GM12878 (cell line): ENCODE results near the gene NMUR1. TPM values are rescaled to one million over a fixed set of nuclear protein-coding genes. Genes with fewer than 3 reads are reported as not detected.

Experiments
- BCL11A ChIP-seq: IDR thresholded peaks from 2 replicates; pipeline ENCODE4 v1.6.1; 2011; ENCODE audit warnings: low read depth, low read length
- DPF2 ChIP-seq: fragments of 450-650 bp; IDR thresholded peaks from 2 replicates; pipeline ENCODE4 v1.6.1; 2017; ENCODE audit warnings: mild to moderate bottlenecking
- ETV6 ChIP-seq, 2 experiments: fragments of 450-650 bp in 1 of 2; IDR thresholded peaks in 1 of 2; conservative IDR thresholded peaks in 1 of 2; 2 replicates each; pipeline ENCODE4 v1.6.1; 2014; ENCODE audit warnings: antibody characterized with exemption in 1 of 2, borderline replicate concordance in 1 of 2, low read depth in 1 of 2, mild to moderate bottlenecking in 1 of 2, moderate library complexity in 1 of 2
- IKZF2 ChIP-seq, 2 experiments: fragments of 450-650 bp; IDR thresholded peaks; 2 replicates each; pipeline ENCODE4 v1.6.1; 2017; ENCODE audit warnings: mild to moderate bottlenecking in 2 of 2, moderate library complexity in 2 of 2
- NFXL1 ChIP-seq: fragments of 450-650 bp; IDR thresholded peaks from 2 replicates; pipeline ENCODE4 v1.6.1; 2017; ENCODE audit warnings: antibody characterized with exemption, mild to moderate bottlenecking, borderline replicate concordance
- PML ChIP-seq: IDR thresholded peaks from 2 replicates; pipeline ENCODE4 v1.6.1; 2012; ENCODE audit warnings: low read length, inconsistent platforms
- POLR2AphosphoS2 ChIP-seq: IDR thresholded peaks from 2 replicates; pipeline ENCODE4 v1.6.1; 2011; ENCODE audit warnings: low read depth, mild to moderate bottlenecking, low read length, improper control_type of control experiment, moderate library complexity
- RUNX3 ChIP-seq: IDR thresholded peaks from 2 replicates; pipeline ENCODE4 v1.6.1; 2012; ENCODE audit warnings: low read length, inconsistent platforms
- SMARCA5 ChIP-seq: fragments of 450-650 bp; IDR thresholded peaks from 2 replicates; pipeline ENCODE4 v1.6.1; 2017; ENCODE audit warnings: mild to moderate bottlenecking
- STAT1 ChIP-seq: fragments of 450-650 bp; conservative IDR thresholded peaks from 2 replicates; pipeline ENCODE4 v1.6.1; 2014; ENCODE audit warnings: antibody characterized with exemption, mild to moderate bottlenecking
- ZBTB4 ChIP-seq: fragments of 450-650 bp; formaldehyde crosslinking; IDR thresholded peaks from 2 replicates; pipeline ENCODE4 v1.4.0; 2022; ENCODE audit warnings: mild to moderate bottlenecking, moderate library complexity
- ZBTB40 ChIP-seq: fragments of 450-650 bp; IDR thresholded peaks from 2 replicates; pipeline ENCODE4 v1.6.1; 2016; ENCODE audit warnings: mild to moderate bottlenecking, moderate library complexity, borderline replicate concordance
- ZSCAN29 ChIP-seq: fragments of 450-650 bp; IDR thresholded peaks from 2 replicates; pipeline ENCODE4 v1.6.1; 2017; ENCODE audit warnings: mild to moderate bottlenecking, moderate library complexity
- polyA plus RNA-seq, 11 experiments: library from polyadenylated mRNA; depleted of rRNA in 4 of 11; unstranded in 6 of 11; stranded (reverse) in 5 of 11; fragments of >200 nt; fragmentation: Nextera tagmentation in 4 of 11; fragmentation: Illumina TruSeq in 1 of 11; extraction: Ambion mirVana in 4 of 11; extraction: Trizol in 1 of 11; gene quantifications; 1 replicate in 1 of 11; 2 replicates in 10 of 11; pipeline versions ENCODE4 v1.2.1 to v1.2.3, GENCODE V29; 2011 to 2016; ENCODE audit warnings: inconsistent platforms in 2 of 11, missing spikeins in 2 of 11, low read depth in 1 of 11
- total RNA-seq, 4 experiments: library from RNA; depleted of rRNA in 3 of 4; stranded (reverse); fragments of >200 nt in 3 of 4; fragmentation: Illumina TruSeq in 1 of 4; extraction: Trizol in 1 of 4; gene quantifications; 2 replicates each; pipeline versions ENCODE4 v1.2.1 to v1.2.3, GENCODE V29; 2013 to 2021
- TF ChIP-seq, protein P1 (sequence below): fragments of 450-650 bp; IDR thresholded peaks from 2 replicates; pipeline ENCODE4 v1.6.1; 2018; ENCODE audit warnings: mild to moderate bottlenecking, low read depth, moderate library complexity; ENCODE audit not compliant: partially characterized antibody
- TF ChIP-seq, protein P2 (sequence below): IDR thresholded peaks from 2 replicates; pipeline ENCODE4 v1.6.1; 2012; ENCODE audit warnings: low read depth, low read length, improper control_type of control experiment
- TF ChIP-seq, protein P3 (sequence below), 3 experiments: IDR thresholded peaks in 2 of 3; conservative IDR thresholded peaks in 1 of 3; 2 replicates each; pipeline ENCODE4 v1.5.1; 2011; ENCODE audit warnings: low read depth in 3 of 3, low read length in 3 of 3, mild to moderate bottlenecking in 3 of 3, control low read depth in 2 of 3, moderate library complexity in 2 of 3, inconsistent platforms in 1 of 3, mixed read lengths in 1 of 3; ENCODE audit not compliant: control insufficient read depth in 2 of 3, insufficient read depth in 1 of 3; ENCODE audit errors: extremely low read depth in 1 of 3

The NMUR1 gene
- total and polyA plus RNA-seq, 10 of the 15 experiments (the other 5 are each of a cell fraction or from before 2014, with no cell fraction given), result under 0.01 to 0.08 (median 0.02) TPM; not detected in 5

DNA sequence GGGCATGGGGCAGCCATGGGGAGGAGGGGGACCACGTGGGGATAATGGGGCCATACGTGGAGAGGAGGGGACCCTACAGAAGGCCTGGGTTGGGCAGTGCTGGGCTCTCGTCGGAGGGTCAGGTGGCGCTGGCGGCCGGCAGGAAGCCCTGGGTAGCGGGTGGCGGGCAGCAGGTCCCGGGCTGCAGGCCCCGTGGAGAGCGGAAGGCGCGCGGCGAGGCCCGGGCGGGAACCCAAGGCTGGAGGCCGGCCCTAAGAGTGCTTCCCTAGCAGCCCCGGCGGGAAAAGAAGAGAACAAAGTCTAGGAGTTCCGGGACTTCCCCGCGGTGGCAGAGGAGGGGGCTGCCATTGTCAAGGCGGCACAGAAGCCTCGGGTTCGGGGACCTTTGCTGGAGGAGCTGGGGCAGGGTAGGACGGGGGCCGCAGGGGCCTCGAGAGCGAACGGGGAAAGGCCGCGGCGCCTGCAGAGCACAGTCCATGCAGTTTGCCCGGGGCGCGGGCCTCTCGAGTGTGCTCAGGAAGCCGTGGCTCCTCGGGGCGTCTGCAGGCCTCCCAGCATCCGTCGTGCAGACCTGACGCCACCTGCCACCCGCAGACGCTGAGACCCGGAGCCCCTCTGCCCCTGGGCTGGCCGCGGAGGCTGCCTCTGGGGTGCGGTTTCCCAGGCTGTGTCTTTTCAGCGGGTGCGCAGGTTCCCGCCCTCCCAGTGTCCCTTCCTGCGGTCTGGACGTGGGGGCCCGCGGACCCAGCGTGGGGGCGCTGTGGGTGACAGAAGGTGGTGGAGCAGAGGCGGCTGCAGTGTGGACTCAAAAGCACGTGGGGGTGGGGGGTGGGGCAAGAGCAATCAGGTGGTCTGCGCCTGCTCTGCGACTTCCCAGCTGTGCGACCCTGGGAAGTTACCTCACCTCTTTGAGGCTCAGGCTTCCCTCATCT, 46.6 kb downstream of the NMUR1 start (continued):
- TF ChIP-seq ZBTB40, result no peak
- TF ChIP-seq ZBTB4, result no peak
- TF ChIP-seq STAT1, result no peak
- TF ChIP-seq PML, result no peak
- TF ChIP-seq BCL11A, result no peak
- TF ChIP-seq, protein P1, sequence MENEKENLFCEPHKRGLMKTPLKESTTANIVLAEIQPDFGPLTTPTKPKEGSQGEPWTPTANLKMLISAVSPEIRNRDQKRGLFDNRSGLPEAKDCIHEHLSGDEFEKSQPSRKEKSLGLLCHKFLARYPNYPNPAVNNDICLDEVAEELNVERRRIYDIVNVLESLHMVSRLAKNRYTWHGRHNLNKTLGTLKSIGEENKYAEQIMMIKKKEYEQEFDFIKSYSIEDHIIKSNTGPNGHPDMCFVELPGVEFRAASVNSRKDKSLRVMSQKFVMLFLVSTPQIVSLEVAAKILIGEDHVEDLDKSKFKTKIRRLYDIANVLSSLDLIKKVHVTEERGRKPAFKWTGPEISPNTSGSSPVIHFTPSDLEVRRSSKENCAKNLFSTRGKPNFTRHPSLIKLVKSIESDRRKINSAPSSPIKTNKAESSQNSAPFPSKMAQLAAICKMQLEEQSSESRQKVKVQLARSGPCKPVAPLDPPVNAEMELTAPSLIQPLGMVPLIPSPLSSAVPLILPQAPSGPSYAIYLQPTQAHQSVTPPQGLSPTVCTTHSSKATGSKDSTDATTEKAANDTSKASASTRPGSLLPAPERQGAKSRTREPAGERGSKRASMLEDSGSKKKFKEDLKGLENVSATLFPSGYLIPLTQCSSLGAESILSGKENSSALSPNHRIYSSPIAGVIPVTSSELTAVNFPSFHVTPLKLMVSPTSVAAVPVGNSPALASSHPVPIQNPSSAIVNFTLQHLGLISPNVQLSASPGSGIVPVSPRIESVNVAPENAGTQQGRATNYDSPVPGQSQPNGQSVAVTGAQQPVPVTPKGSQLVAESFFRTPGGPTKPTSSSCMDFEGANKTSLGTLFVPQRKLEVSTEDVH, result no peak
- TF ChIP-seq DPF2, result peak; percentile 69
- TF ChIP-seq, protein P2, sequence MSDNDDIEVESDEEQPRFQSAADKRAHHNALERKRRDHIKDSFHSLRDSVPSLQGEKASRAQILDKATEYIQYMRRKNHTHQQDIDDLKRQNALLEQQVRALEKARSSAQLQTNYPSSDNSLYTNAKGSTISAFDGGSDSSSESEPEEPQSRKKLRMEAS, result peak; percentile 51; the same call in 1 of the 2 replicates
- TF ChIP-seq, protein P3, sequence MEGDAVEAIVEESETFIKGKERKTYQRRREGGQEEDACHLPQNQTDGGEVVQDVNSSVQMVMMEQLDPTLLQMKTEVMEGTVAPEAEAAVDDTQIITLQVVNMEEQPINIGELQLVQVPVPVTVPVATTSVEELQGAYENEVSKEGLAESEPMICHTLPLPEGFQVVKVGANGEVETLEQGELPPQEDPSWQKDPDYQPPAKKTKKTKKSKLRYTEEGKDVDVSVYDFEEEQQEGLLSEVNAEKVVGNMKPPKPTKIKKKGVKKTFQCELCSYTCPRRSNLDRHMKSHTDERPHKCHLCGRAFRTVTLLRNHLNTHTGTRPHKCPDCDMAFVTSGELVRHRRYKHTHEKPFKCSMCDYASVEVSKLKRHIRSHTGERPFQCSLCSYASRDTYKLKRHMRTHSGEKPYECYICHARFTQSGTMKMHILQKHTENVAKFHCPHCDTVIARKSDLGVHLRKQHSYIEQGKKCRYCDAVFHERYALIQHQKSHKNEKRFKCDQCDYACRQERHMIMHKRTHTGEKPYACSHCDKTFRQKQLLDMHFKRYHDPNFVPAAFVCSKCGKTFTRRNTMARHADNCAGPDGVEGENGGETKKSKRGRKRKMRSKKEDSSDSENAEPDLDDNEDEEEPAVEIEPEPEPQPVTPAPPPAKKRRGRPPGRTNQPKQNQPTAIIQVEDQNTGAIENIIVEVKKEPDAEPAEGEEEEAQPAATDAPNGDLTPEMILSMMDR (IDR thresholded peaks at IDR 0.05 in 2 of 3, conservative IDR thresholded peaks at IDR 0.05 in 1 of 3; ENCODE audit: control insufficient read depth in 2 of 3, extremely low read depth in 1 of 3, insufficient read depth in 1 of 3, low read depth in 3 of 3, low read length in 3 of 3), result peak in 2 of 3 experiments; percentile 1 to 12; a peak in 1 of 6 replicates
- no peak for TF ChIP-seq ETV6 (conservative IDR thresholded peaks at IDR 0.05 in 1 of 2, IDR thresholded peaks at IDR 0.05 in 1 of 2; ENCODE audit: borderline replicate concordance in 1 of 2, low read depth in 1 of 2)
- no peak for TF ChIP-seq NFXL1
- TF ChIP-seq IKZF2 (IDR thresholded peaks at IDR 0.05), result no peak; a peak in 1 of 4 replicates
- no peak for TF ChIP-seq SMARCA5
- no peak for TF ChIP-seq POLR2AphosphoS2
- no peak for TF ChIP-seq ZSCAN29
- peak; percentile 81 for TF ChIP-seq RUNX3
